ENCODE data around the gene ELP2.

DNA sequence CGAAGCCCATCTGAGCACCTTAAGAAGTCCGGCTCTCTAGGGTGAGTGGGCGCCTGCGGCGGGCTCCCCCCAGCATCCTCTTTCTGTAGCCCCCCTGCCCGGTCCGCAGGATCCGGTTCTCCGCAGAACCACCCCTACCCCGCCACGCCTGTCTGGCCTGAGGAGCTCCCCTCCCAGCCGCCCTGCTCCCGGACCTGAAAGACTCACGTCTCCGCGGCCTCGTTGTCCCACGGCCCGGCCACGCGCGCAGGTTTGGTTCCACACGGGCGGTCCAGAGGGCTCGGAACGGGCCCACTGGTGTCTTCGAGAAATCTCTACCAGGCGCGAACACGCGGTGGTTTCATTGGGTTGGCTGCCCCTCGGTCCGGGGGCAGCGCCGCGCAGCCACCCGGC lies 796 bp upstream of the ELP2 start:
- no peak for TF ChIP-seq EZH2phosphoT487 (IDR thresholded peaks at IDR 0.05)
- TF ChIP-seq, protein P1, sequence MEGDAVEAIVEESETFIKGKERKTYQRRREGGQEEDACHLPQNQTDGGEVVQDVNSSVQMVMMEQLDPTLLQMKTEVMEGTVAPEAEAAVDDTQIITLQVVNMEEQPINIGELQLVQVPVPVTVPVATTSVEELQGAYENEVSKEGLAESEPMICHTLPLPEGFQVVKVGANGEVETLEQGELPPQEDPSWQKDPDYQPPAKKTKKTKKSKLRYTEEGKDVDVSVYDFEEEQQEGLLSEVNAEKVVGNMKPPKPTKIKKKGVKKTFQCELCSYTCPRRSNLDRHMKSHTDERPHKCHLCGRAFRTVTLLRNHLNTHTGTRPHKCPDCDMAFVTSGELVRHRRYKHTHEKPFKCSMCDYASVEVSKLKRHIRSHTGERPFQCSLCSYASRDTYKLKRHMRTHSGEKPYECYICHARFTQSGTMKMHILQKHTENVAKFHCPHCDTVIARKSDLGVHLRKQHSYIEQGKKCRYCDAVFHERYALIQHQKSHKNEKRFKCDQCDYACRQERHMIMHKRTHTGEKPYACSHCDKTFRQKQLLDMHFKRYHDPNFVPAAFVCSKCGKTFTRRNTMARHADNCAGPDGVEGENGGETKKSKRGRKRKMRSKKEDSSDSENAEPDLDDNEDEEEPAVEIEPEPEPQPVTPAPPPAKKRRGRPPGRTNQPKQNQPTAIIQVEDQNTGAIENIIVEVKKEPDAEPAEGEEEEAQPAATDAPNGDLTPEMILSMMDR (IDR thresholded peaks at IDR 0.05), result no peak

All from neural progenitor cell (in vitro differentiated cells).